ENCODE data around the gene WDR1.

DNA sequence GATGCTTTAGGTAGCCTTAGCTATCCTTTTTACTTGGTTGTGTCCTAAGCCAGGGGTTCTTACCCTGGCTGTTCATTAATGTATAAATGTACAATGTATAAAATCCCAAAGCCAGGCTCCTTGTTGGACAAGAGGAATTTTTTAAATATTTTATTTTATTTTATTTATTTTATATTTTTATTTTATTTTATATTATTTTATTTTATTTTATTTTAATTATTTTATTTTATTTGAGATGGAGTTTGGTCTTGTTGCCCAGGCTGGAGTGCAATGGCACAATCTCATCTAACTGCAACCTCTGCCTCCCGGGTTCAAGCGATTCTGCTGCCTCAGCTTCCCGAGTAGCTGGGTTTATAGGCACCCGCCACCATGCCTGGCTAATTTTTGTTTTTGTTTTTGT lies 87.2 kb downstream of the WDR1 start:
- TF ChIP-seq, protein P1, sequence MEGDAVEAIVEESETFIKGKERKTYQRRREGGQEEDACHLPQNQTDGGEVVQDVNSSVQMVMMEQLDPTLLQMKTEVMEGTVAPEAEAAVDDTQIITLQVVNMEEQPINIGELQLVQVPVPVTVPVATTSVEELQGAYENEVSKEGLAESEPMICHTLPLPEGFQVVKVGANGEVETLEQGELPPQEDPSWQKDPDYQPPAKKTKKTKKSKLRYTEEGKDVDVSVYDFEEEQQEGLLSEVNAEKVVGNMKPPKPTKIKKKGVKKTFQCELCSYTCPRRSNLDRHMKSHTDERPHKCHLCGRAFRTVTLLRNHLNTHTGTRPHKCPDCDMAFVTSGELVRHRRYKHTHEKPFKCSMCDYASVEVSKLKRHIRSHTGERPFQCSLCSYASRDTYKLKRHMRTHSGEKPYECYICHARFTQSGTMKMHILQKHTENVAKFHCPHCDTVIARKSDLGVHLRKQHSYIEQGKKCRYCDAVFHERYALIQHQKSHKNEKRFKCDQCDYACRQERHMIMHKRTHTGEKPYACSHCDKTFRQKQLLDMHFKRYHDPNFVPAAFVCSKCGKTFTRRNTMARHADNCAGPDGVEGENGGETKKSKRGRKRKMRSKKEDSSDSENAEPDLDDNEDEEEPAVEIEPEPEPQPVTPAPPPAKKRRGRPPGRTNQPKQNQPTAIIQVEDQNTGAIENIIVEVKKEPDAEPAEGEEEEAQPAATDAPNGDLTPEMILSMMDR (IDR thresholded peaks at IDR 0.05 in 2 of 3, conservative IDR thresholded peaks at IDR 0.05 in 1 of 3; ENCODE audit: borderline replicate concordance in 1 of 3, insufficient read depth in 1 of 3, low read depth in 2 of 3, low read length in 2 of 3) = no peak
- TF ChIP-seq YY1 (IDR thresholded peaks at IDR 0.05; ENCODE audit: extremely low read depth, insufficient replicate concordance, low read depth, low read length) (no peak), EZH2phosphoT487 (IDR thresholded peaks at IDR 0.05; ENCODE audit: borderline replicate concordance) (no peak)
